Measurements from ENCODE around the gene ARFGAP3.
"Not testable (repeated sequence)": the region's sequence is repeated elsewhere in the genome, so short reads cannot be mapped to it uniquely, and the experiment has no call there.

Gene ARFGAP3

GRCh38 chr22:42758931-42759629, 98.0 kb downstream of the ARFGAP3 start:
- no peak overlapping the region for H3K4me3 ChIP-seq (replicated peaks; ENCODE audit: low read depth, low read length)
- TF ChIP-seq CTCF (IDR thresholded peaks at IDR 0.05; ENCODE audit: insufficient read depth, low read length, poor library complexity, severe bottlenecking), result no peak
- no peak for DNase-seq (ENCODE audit: extremely low read depth, insufficient read length)
- H3K36me3 ChIP-seq (ENCODE audit: control insufficient read depth, insufficient read depth, low read length), result no peaks in the 10 kb centered on the region
- H3K27me3 ChIP-seq (replicated peaks; ENCODE audit: control insufficient read depth, insufficient read depth, low read length), result no peaks in the 10 kb centered on the region

- not testable (repeated sequence) for DNase-seq (ENCODE audit: extremely low read depth, insufficient read length); H3K4me3 ChIP-seq (replicated peaks; ENCODE audit: low read depth, low read length); H3K27me3 ChIP-seq (replicated peaks; ENCODE audit: control insufficient read depth, insufficient read depth, low read length); H3K36me3 ChIP-seq (ENCODE audit: control insufficient read depth, insufficient read depth, low read length)
Measured at GRCh38 chr22:42755553-42755952, 101.5 kb downstream of the ARFGAP3 start.

- not testable (repeated sequence) for H3K36me3 ChIP-seq (ENCODE audit: control insufficient read depth, insufficient read depth, low read length); H3K4me3 ChIP-seq (replicated peaks; ENCODE audit: low read depth, low read length); DNase-seq (ENCODE audit: extremely low read depth, insufficient read length); H3K27me3 ChIP-seq (replicated peaks; ENCODE audit: control insufficient read depth, insufficient read depth, low read length)
Measured at GRCh38 chr22:42755121-42755520, 102.0 kb downstream of the ARFGAP3 start.

GRCh38 chr22:42754658-42755057, 102.4 kb downstream of the ARFGAP3 start:
- no peak for DNase-seq (ENCODE audit: extremely low read depth, insufficient read length)
- Histone ChIP-seq H3K27me3 (replicated peaks; ENCODE audit: control insufficient read depth, insufficient read depth, low read length) (no peaks in the 10 kb centered on the region), H3K4me3 (replicated peaks; ENCODE audit: low read depth, low read length) (no peak overlapping the region), H3K36me3 (ENCODE audit: control insufficient read depth, insufficient read depth, low read length) (no peaks in the 10 kb centered on the region)
- no peak for TF ChIP-seq CTCF (IDR thresholded peaks at IDR 0.05; ENCODE audit: insufficient read depth, low read length, poor library complexity, severe bottlenecking)

GRCh38 chr22:42752912-42753311, 104.2 kb downstream of the ARFGAP3 start:
- DNase-seq (ENCODE audit: extremely low read depth, insufficient read length), result peak; percentile 49
- H3K36me3 ChIP-seq (ENCODE audit: control insufficient read depth, insufficient read depth, low read length), result no peaks in the 10 kb centered on the region
- TF ChIP-seq CTCF (IDR thresholded peaks at IDR 0.05; ENCODE audit: insufficient read depth, low read length, poor library complexity, severe bottlenecking), result no peak
- H3K4me3 ChIP-seq (replicated peaks; ENCODE audit: low read depth, low read length), result no peak overlapping the region
- no peaks in the 10 kb centered on the region for H3K27me3 ChIP-seq (replicated peaks; ENCODE audit: control insufficient read depth, insufficient read depth, low read length)

GRCh38 chr22:42752230-42752746, 104.8 kb downstream of the ARFGAP3 start:
- no peak for DNase-seq (ENCODE audit: extremely low read depth, insufficient read length)
- H3K4me3 ChIP-seq (replicated peaks; ENCODE audit: low read depth, low read length), result no peak overlapping the region
- no peak for TF ChIP-seq CTCF (IDR thresholded peaks at IDR 0.05; ENCODE audit: insufficient read depth, low read length, poor library complexity, severe bottlenecking)
- no peaks in the 10 kb centered on the region for H3K36me3 ChIP-seq (ENCODE audit: control insufficient read depth, insufficient read depth, low read length)
- no peaks in the 10 kb centered on the region for H3K27me3 ChIP-seq (replicated peaks; ENCODE audit: control insufficient read depth, insufficient read depth, low read length)

GRCh38 chr22:42750421-42750820, 106.7 kb downstream of the ARFGAP3 start:
- not testable (repeated sequence) for H3K27me3 ChIP-seq (replicated peaks; ENCODE audit: control insufficient read depth, insufficient read depth, low read length); H3K4me3 ChIP-seq (replicated peaks; ENCODE audit: low read depth, low read length); DNase-seq (ENCODE audit: extremely low read depth, insufficient read length); H3K36me3 ChIP-seq (ENCODE audit: control insufficient read depth, insufficient read depth, low read length)
